Hindlimb muscle (tissue), 1 donor: ENCODE measurements around the gene U2AF1. TPM values are rescaled to one million over a fixed set of nuclear protein-coding genes. Genes with fewer than 3 reads are reported as not detected.
A peak's percentile ranks its signal among the peaks of the same experiment; 100 is the strongest.
"Not testable (repeated sequence)": the region's sequence is repeated elsewhere in the genome, so short reads cannot be mapped to it uniquely, and the experiment has no call there.

Experiments used
- DNase-seq: peaks from one replicate; pipeline ENCODE4 v3.0.0-alpha.2; 2013
- polyA plus RNA-seq: library from polyadenylated mRNA; unstranded; fragments of 120-200 nt; gene quantifications from one replicate; pipeline ENCODE4 v1.2.1, GENCODE V29; 2013; ENCODE audit not compliant: insufficient read length

U2AF1 gene, protein sequence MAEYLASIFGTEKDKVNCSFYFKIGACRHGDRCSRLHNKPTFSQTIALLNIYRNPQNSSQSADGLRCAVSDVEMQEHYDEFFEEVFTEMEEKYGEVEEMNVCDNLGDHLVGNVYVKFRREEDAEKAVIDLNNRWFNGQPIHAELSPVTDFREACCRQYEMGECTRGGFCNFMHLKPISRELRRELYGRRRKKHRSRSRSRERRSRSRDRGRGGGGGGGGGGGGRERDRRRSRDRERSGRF
- 24.6 TPM for polyA plus RNA-seq

DNA sequence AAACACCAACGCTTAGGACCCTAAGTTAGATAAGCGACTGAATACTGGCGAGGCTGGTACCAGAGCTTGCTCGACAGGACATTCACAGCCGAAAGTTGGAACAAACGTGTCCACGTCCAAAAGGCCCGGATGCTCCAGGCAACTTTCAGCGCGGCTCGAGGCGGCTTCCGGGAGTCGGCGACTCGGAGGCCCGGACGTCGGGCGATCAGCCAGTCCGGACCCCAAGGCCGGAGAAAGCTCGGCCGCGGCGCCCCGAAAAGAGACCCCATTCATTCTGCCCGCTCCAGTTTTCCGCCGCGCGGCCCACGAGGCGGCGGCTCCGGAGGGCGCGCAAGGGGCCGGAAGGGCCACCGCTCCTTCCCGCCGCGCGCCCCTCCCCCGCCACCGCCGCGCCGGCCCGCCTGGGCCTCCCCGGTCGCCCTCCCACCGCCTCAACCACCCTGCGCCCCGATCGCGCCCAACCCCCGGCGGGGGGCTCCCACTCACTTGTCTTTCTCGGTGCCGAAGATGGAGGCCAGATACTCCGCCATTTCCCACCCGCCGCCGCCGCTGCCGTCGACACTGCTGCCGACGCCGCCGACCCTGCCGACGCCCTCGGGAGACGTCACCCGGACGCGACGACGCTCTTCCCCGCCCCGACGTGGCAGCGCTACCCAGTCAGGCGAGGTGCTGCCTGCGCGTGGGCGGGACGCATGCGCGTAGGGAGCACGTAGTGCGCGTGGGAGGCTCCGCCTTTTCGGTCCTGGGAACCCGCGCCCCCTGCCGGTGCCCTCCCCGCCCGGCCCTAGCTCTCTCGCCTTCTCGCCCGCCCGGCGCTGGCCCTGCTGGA, at the start of gene U2AF1:
Gene U2AF1 (minus strand): TSS at position 606 of the 829 bp plus-strand sequence. CDS start 76 bp downstream, at position 530.
- DNase-seq = peak; percentile 2

DNA sequence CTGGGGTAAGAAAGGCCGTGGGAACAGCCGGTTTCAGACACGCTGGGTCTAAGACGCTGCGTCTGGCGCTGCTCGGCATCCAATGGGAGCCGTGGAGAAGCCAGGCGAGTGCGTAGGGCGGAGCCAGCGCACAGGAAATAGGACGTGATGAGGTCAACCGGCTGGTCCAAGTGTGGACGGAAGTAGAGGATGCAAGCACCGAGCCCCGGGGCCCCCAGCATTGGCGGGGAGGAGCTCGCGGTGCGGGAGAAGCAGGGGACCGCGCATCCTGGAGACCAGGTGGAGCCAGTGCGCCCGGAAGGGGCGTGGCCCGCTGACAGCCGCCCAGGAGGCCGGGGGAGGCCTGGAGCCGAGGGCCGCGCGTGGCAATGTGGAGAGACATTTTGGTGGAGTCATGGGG, 46.2 kb upstream of the U2AF1 start:
- DNase-seq = not testable (repeated sequence)

DNA sequence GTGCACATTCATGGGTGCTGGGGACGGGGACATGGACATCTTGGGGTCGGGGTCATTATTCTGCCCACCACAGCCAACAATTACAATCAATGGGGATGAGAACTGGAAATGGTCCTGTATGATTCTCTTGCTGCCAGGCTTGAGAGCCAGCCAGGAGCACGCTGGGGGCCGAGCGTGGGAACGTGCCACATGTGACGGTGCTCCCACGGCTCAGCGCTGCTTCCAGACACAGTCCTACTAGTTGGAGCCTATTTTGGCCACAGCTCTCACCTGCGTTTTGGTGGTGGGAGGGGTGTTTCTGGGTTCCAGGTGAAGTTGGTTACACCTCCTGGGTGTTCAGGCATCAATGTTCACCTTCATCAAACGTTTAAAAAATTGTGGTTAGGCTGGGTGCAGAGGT, 42.0 kb upstream of the U2AF1 start:
- DNase-seq = not testable (repeated sequence)

DNA sequence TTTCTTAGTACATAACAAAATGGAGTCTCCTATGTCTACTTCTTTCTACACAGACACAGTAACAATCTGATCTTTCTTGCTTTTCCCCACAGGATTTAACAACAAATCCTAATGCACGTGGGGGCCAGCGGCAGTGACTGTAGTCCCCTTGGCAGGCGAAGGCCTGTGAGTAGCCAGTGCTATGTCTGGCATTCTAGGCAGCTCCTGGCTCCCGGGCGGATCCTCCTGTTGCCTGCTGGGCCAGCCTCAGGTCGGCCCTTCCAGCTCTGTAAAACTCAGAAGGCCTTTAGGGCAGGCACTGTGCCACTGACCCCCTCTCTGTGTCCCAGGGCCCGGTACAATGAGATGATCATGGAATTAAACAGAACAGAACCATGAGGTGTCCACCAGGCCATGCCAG, 40.6 kb upstream of the U2AF1 start:
- not testable (repeated sequence) for DNase-seq

DNA sequence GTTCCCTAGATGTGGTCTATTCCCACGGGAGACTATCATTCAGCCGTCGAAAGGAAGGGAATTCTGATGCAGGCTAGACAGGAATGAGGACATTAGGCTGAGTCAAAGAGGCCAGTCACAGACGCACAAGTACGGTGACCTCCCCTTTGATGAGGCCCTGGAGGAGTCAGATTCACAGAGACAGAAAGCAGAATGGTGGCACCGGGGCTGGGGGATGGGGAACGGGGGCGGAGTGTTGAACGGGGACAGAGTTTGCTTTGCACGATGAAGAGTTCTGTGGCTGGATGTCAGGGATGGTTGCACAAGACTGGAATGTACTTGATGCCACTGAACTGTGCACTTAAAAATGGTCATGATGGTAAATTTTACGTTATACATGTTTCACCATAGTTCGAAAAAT, 39.3 kb upstream of the U2AF1 start:
- not testable (repeated sequence) for DNase-seq

DNA sequence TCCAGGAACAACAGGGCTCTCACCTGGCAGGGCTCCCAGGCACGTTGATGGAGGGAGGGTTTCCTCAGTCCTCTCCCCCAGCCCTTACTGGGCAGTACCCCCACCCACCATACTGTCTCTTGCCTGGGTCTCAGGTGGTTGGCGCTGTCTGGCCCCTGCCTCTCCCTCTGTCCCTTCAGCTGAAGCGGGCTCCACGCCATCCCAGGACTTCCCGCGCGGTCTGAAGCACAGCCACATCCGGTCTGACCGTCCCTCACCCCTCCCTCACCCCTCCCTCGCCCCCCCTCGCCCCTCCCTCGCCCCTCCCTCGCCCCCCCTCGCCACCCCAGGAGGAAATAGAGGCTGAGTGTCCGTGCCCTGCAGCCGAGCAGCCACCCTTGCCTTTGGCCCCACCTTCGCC, 34.0 kb upstream of the U2AF1 start:
- not testable (repeated sequence) for DNase-seq

DNA sequence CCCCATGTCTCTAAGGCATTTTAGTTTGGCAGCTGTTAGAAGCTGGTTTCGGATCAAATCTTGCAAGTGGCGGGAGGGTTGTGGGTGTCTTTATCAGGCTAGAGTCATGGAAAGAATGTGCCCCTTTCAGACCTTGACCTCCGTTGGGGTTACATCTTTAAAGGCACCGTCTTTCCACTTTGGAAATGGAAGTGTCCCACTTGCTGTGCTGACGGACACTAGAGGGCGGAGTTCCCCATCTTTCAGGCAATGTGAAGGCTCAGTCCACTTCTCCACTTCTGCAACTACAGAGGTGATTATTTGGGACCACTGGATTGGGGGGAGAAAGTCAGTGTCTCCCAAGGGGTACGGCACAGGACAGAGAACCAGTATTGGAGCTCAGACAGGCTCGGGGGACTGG, 31.6 kb upstream of the U2AF1 start:
- DNase-seq = not testable (repeated sequence)

DNA sequence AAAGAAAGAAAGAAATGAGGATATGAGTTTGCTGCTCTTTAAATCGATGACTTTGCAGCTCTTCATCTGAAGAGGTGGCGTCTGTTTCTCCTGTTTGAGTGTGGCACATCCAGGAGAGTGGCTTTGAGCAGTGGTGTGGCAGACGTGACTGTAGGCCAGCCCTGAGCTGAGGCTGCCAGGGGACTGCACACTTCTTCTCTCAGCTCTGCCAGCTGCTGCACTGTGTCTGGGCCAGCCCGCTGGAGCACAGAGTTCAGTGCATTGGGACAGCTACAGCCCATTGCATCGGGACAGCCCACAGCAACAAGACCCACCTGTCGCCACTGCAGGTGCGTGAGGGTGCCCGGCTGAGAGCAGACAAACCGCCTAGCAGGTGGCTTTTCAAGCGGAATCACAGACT, 27.1 kb upstream of the U2AF1 start:
- not testable (repeated sequence) for DNase-seq

DNA sequence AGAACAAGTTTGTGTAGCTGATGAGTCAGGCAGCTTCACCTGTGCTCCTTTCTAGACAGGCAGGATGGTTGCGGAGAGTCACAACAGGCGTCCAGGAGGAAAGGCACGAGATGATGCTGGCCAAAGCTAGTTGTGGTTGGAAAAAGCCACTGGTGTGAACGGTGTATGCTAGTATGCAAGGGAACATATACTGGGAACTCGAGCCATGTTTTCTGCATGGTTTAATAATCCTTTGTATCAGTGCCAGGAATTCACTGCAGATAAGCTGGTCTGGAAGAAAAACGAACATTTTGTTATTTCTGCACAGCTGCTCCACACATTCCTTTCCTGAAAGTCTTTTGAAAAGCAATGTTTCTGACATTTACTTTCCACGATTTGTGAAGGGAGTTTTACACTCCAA, 22.7 kb upstream of the U2AF1 start:
- DNase-seq = not testable (repeated sequence)

DNA sequence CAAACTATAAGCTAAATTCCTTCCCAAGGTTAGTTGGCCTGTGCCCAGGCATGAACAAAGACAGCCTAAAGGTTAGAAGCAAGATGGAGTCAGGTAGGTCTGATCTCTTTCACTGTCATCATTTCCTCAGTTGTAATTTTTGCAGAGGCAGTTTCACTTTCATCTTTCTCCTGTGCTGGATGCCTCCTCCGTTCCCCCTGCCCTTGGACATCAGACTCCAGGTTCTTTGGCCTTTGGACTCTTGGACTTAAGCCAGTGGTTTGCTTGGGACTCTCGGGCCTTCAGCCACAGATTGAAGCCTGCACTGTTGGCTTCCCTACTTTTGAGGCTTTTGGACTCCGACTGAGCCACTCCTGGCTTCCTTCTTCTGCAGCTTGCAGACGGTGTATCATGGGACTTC, 8.6 kb upstream of the U2AF1 start:
- DNase-seq = not testable (repeated sequence)

DNA sequence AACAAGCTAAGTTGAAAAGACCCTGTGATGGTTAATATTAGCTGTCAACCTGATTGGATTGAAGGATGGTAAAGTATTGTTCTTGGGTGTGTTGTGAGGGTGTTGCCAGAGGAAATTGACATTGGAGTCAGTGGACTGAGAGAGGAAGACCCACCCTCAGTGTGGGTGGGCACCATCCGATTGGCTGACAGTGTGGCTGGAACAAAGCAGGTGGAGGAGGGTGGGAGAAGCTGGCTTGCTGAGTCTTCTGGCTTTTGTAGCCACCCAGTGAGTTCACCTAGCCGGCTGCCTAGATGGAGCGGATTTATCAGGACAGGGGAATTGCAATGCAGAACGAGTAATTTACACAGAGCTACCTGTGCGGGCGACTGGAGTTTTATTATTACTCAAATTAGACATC, 7.1 kb upstream of the U2AF1 start:
- not testable (repeated sequence) for DNase-seq

DNA sequence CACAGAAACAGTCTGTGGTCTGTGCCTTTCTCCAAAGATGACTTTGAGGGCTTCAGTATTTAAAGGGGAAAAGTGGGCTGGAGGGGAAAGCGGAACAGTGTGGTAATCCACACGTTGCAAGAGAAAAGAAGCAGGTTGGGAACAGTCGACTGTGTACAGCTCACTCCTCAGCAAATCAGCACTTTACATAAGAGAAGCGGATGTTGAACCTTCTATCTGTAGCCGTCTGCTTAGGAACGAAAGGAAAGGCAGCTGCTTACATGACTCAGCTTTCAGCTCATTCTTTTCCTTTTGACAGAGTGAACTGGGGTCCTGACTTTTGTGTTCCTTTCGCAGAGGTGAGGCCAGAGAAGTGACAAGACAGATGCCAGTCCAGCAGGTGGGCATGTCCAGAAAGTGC, 1.6 kb upstream of the U2AF1 start:
- DNase-seq = not testable (repeated sequence)

DNA sequence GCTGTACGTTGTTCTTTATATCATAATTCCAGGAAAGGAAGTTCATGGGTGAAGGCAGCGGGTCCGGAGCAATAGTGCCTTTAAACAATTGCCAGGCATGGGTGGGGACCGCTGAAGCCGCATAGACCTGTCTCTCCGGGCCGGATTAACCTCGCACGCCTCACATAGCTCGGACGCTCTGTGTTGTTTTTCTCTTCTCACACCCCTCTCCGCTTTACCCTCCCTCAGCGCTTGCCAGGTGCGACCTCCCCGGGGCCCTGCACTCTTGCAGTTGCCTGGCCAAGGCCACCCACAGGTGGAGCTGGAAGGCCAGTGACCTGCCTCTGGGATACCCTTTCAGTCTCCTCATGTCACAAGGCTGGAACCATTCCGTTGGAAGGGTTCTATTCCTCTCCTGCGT, 807 bp upstream of the U2AF1 start:
- DNase-seq = not testable (repeated sequence)

DNA sequence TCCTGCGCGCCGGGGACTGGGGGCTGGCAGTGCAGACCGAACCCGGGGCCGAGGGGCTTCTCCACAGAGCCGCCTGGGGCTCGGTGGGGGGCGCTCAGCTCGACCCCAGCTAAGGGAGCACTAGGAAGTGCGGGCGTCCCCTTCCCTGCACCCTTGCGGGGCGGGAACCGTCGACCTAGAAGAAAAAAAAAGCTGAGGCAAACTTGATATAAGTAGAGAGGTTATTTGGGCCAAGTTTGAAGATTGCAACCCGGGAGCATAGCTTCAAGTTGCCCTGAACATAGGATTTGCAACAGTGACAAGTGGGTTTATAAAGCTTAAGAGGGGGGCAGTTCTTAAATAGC, 396 bp upstream of the U2AF1 start:
- DNase-seq = not testable (repeated sequence)

DNA sequence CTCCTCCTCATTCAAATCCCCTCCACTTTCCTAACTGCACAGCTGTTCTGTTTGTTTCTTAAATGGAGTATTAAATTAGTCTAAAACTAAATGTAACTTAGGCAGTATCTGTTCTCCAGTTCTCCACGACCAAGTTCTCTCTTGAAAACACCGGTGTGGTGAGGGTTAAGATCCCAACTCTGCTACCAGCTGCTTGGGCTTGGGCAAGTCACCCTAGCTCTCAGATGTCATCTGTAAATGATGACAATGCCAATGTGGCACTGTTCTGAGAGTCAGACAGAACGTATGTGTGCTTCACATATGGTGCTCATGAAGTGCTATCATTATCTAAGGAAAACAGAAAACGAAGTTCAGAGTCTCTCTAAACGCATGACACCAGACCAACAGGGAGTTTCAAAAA, 2.7 kb downstream of the U2AF1 start:
- DNase-seq = not testable (repeated sequence)

DNA sequence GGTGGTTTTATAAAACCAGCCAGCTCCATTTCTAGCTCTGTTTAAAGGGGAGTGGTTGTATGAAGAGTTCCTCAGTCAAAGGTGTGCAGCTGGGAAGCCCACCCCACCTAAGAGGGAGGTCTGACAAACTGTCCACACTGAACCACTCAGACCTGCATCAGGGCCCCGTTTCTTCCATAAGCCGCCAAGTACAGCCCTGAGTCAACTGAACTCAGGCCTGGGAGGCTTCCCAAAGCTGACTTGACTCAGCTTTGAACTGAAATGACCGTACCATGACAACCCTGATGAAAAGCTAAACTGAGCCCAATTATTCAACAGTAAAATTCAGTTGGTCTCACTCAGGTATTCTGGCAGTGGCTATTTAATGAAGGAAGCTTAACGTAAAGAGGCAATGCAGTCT, 5.1 kb downstream of the U2AF1 start:
- DNase-seq = not testable (repeated sequence)

DNA sequence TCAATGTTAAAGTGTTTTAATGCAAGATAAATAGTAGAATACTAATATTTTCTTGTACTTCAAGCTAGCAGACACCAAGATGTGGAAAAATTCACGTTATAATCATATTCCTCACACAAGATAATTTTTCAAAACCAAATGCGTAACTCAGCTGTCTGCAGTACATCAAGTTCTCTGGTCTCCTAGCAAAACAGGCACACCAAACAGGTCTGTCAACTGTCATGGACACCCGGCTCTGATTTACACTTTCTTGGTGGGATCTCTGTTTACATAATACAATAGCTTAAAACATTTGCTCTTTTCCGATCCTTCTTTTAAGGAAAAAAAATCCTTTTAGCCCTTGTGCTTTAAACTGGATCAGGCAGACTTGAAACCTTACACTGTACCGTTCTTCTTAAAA, 5.7 kb downstream of the U2AF1 start:
- DNase-seq = not testable (repeated sequence)

DNA sequence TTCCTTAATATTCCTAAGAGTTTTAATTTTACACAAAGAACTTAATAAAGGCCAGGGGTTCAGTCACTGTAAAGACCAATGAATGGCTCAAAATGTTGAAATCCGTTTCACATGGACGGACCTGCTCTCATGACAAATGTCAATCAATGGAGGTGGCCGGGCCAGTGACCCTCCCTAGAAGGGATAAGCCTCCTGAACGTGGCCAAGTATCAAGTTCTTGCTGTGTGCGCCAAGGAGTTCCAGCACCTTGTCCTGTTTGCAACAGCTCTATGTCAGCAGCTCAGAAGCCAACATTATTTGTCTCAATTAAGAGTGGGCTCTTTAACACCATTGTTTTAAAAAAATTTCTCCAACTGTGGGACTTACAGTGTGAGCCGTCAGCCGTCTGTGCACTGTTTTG, 6.4 kb downstream of the U2AF1 start:
- DNase-seq = not testable (repeated sequence)

DNA sequence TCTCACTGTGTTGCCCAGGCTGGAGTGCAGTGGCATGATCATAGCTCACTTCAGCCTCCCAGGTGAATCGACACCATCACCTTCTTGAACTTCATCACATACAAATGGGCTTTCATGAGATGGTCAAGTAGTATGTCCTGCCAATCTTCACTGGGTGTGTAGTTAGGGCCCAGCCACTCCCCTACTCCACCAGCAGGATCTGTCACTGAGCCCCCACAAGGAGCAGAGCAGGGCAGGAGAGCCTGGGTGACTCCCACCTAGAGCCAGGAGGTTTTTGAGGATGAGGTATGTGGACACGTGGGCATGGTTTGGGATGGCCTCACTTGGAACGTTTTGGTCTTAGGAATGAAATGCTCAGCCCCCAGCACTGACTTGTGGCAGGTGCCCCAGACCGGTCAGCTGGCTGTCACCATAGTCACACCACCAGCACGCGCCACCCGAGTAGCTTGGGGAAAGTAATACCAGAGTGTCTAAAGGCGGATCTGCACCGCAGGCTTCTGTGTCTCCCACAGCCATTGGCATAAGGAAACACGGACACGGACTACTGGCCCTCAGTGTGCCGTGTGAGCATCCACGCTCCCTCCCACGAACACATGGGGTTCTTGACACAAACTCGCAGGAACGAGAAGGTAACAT, 15.3 kb downstream of the U2AF1 start:
- DNase-seq = not testable (repeated sequence)

DNA sequence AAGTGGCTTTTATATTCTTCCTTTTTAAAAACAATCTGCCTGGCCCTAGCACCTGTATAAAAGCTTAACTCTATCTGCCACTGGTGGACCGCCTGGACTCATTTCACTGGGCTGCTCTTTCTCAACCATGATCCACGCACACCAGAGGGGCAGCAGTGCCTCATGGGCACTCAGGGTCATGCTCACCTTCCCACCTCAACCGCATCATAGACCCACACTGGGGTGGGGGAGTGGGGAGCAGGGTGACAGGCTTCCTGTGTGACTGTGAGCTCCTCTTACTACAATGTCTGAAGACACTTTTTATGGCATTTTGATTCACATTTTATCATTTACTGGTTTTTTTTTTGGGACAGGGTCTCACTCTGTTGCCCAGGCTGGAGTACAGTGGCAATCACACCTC, 16.4 kb downstream of the U2AF1 start:
- DNase-seq = not testable (repeated sequence)

DNA sequence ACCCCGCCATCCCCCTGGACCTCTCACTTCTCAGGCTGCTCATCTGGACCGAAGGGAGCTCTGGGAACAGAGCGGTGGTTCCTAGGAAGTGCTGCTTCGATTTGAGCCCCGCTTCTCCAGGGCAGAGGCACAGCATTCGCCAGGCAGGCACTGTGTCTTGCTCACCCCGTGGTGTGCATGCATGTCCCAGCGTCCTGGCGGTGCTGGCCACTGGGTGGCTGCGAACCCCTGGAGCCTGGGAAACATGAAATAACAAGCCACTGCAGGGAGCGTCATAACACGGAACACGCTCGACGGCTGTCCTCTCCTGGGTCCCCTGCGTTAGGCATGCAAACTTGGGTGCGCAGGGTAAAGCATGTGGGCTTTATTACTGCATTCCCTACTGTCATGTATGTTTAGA, 17.9 kb downstream of the U2AF1 start:
- DNase-seq = not testable (repeated sequence)

DNA sequence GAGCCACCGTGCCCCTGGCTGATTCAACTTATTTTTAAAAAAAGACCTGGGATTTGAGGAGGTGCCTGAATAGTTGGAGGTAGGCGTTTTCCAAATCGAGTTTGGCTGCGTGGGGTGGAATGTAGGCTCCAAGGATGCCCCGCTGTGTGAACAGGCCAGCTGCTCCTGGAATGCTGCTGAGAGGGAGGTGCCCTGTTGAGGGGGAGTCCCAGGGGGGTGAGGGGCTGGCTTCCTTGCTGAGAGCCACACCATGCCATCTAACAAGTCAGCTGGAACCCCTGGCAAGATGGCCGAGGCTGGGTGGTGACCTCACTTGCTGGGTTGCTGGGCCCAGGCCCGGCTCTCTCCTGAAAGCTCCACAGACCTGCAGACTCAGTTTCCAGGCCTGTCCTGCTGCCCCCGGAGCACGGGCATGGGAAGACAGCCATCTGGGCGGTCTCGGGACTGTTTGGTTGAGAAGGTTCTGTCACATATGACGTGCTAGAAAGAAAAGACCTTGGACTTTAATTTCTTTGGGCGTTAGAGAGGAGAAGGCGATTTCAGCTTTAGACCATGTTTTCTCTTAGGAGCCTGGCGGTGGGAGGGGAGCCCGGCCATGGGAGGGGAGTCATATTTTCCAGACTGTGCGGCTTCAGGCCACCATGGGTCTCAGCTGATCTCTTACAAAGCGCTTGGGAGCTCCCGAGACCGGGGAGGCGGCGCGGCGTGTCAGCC, 24.6 kb downstream of the U2AF1 start:
- DNase-seq = not testable (repeated sequence)

DNA sequence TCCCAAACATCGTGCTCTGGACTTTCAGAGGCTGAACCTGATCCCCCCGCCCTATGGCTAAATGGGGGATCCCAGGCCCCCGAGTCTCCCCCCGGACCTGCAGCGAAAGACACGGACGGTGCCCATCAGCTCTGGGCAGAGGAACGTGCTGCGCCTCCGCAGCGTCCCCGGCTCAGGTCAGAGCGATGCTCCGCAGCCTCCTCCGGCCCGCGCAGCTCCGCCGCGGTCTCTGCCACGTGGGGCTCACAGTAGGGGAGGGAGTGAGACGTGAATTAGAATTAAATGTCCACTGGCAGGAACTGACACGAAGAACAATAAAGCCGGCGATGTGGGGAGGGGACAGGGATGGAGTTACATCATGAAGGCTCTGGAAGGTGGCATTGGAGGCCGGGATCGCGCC, 30.7 kb downstream of the U2AF1 start:
- not testable (repeated sequence) for DNase-seq
